Measurements from ENCODE around the gene RAB38. TPM values are rescaled to one million over a fixed set of nuclear protein-coding genes. Genes with fewer than 3 reads are reported as not detected.

RAB38 gene
- polyA plus RNA-seq, 1 donor from 2014 or later = not detected

Other genes starting within 250 kb of the RAB38 start
- gene CTSC, start 162.3 kb upstream of the RAB38 start, polyA plus RNA-seq = 58.6 TPM

Data from IgD-negative memory B cell (primary cell).